RWPE2 (cell line): ENCODE data around the gene FBXO28.

Experiments
- ATAC-seq: fragments of 200-7000 bp; cut with Tn5 transposase; 3 replicates; pipeline ENCODE4 v1.9.1; 2021; ENCODE audit warnings: low read depth
- DNase-seq: peaks from one replicate; pipeline ENCODE4 v3.0.0-alpha.2; 2020; ENCODE audit warnings: low spot score
- H3K27ac ChIP-seq: fragments of 450-650 bp; 2 replicates; pipeline ENCODE4 v1.5.1; 2017; ENCODE audit warnings: mild to moderate bottlenecking; ENCODE audit not compliant: poor library complexity, severe bottlenecking
- H3K27me3 ChIP-seq: fragments of 250-450 bp; sonication (Bioruptor Pico); 2 replicates; pipeline ENCODE4 v1.5.1; 2021; ENCODE audit warnings: mild to moderate bottlenecking, moderate library complexity; ENCODE audit not compliant: insufficient read depth, poor library complexity, severe bottlenecking
- H3K36me3 ChIP-seq: fragments of 250-450 bp; sonication (Bioruptor Pico); 2 replicates; pipeline ENCODE4 v1.5.1; 2020; ENCODE audit warnings: low read depth, mild to moderate bottlenecking, moderate library complexity
- H3K4me1 ChIP-seq: fragments of 250-450 bp; sonication (Bioruptor Pico); 2 replicates; pipeline ENCODE4 v1.5.1; 2021; ENCODE audit warnings: mild to moderate bottlenecking, moderate library complexity; ENCODE audit not compliant: insufficient read depth, poor library complexity, severe bottlenecking
- H3K4me3 ChIP-seq: fragments of 250-450 bp; sonication (Bioruptor Pico); 2 replicates; pipeline ENCODE4 v1.5.1; 2021; ENCODE audit warnings: mild to moderate bottlenecking, moderate library complexity; ENCODE audit not compliant: severe bottlenecking
- H3K9me3 ChIP-seq: fragments of 250-450 bp; sonication (Bioruptor Pico); 2 replicates; pipeline ENCODE4 v1.5.1; 2021; ENCODE audit warnings: mild to moderate bottlenecking, moderate library complexity; ENCODE audit not compliant: severe bottlenecking
- TF ChIP-seq, protein P1 (sequence below): fragments of 450-650 bp; IDR thresholded peaks from one replicate; pipeline ENCODE4 v1.5.1; 2017; ENCODE audit warnings: mild to moderate bottlenecking, moderate library complexity; ENCODE audit not compliant: poor library complexity, severe bottlenecking

FBXO28 gene

DNA sequence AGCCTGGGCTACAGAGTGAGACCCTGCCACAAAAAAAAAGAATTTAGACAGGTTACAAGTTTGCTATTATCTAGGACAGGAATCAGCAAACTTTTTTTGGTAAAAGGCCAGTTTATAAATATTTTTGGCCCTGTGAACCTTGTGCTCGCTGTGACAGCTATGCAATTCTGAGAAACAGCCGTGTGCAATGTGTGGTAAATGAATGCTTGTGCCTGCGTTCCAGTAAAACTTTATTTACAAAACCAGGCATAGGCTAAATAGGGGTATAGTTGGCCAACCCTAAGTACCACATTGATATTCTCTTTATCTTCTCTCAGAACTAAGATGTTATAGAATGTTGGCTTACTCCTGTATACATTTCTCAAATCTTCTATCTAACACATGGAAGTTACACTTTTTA is 24.3 kb downstream of the FBXO28 start:
- Histone ChIP-seq H3K27me3 (no peaks in the 10 kb centered on the region), H3K9me3 (no peaks in the 10 kb centered on the region), H3K4me3 (no peak overlapping the region), H3K4me1 (peaks cover 10% of the 10 kb centered on the region), H3K36me3 (peaks cover 33% of the 10 kb centered on the region), H3K27ac (no peak overlapping the region)
- TF ChIP-seq, protein P1, sequence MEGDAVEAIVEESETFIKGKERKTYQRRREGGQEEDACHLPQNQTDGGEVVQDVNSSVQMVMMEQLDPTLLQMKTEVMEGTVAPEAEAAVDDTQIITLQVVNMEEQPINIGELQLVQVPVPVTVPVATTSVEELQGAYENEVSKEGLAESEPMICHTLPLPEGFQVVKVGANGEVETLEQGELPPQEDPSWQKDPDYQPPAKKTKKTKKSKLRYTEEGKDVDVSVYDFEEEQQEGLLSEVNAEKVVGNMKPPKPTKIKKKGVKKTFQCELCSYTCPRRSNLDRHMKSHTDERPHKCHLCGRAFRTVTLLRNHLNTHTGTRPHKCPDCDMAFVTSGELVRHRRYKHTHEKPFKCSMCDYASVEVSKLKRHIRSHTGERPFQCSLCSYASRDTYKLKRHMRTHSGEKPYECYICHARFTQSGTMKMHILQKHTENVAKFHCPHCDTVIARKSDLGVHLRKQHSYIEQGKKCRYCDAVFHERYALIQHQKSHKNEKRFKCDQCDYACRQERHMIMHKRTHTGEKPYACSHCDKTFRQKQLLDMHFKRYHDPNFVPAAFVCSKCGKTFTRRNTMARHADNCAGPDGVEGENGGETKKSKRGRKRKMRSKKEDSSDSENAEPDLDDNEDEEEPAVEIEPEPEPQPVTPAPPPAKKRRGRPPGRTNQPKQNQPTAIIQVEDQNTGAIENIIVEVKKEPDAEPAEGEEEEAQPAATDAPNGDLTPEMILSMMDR: no peak
- ATAC-seq (no peak), DNase-seq (no peak)

DNA sequence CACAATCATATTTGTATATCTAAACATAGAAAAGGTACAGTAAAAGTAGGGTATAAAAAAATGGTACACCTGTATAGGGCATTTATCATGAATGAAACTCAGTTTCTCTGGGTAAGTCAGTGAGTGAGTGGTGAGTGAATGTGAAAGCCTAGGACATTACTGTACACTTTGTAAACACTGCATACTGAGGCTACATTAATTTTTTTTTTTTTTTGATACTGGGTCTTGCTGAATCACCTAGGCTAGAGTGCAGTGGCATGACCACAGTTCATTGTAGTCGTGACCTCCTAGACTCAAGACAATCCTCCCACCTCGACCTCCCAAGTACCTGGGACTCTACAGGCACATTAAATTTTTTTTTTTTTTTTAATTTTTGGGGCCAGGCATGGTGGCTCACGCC is 27.8 kb downstream of the FBXO28 start:
- H3K4me3 ChIP-seq: no peak overlapping the region
- ATAC-seq: no peak
- no peak overlapping the region for H3K27ac ChIP-seq
- H3K36me3 ChIP-seq: peaks cover 13% of the 10 kb centered on the region
- H3K9me3 ChIP-seq: no peaks in the 10 kb centered on the region
- DNase-seq: no peak
- H3K27me3 ChIP-seq: no peaks in the 10 kb centered on the region
- TF ChIP-seq, protein P1: no peak
- H3K4me1 ChIP-seq: no peaks in the 10 kb centered on the region

DNA sequence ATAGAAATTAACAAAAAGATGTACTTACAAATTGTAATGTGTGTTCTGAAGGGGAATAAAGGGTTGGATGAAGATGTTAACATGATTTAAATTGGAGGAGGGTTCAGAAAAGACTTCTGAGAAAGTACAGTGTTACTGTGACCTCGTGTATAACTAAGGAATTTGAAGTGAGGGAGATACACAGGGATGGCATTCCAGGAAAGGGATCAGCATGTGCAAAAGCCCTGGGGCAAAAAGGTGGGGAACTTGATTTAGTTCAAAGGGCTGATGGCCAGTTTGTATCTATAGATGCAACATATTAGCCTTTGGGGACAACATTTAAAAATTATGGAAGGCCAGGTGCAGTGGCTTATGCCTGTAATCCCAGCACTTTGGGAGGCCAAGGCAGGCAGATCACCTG is 35.8 kb downstream of the FBXO28 start:
- H3K4me1 ChIP-seq: no peaks in the 10 kb centered on the region
- H3K4me3 ChIP-seq: no peak overlapping the region
- H3K27me3 ChIP-seq: no peaks in the 10 kb centered on the region
- TF ChIP-seq, protein P1: no peak
- DNase-seq (no peak), ATAC-seq (no peak)
- H3K27ac ChIP-seq: no peak overlapping the region
- H3K36me3 ChIP-seq: no peaks in the 10 kb centered on the region; the same call in 1 of the 2 replicates
- no peaks in the 10 kb centered on the region for H3K9me3 ChIP-seq

DNA sequence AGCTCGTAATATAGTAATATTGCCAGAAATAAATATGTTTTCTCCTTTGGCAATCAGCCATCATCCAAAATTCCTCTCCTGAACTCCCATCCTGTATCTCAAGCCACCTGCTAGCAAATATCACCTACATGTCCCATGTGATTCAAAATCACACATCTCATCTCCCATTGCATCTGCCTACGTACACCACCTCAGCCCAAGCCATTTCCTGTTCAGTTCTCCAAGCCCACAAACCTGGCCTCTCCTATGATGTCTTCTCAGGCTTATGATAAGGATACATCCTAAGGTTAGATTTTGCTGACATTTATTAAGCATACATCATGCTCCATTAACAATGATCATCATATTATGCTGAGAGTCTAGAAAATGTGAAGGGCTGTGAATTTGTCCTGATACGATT is 37.2 kb downstream of the FBXO28 start:
- H3K27me3 ChIP-seq: no peaks in the 10 kb centered on the region
- ATAC-seq: no peak
- TF ChIP-seq, protein P1: no peak
- H3K4me3 ChIP-seq: no peak overlapping the region
- H3K9me3 ChIP-seq: no peaks in the 10 kb centered on the region
- H3K36me3 ChIP-seq: no peaks in the 10 kb centered on the region; the same call in none of the 2 replicates
- DNase-seq: no peak
- H3K27ac ChIP-seq: no peak overlapping the region
- no peaks in the 10 kb centered on the region for H3K4me1 ChIP-seq

DNA sequence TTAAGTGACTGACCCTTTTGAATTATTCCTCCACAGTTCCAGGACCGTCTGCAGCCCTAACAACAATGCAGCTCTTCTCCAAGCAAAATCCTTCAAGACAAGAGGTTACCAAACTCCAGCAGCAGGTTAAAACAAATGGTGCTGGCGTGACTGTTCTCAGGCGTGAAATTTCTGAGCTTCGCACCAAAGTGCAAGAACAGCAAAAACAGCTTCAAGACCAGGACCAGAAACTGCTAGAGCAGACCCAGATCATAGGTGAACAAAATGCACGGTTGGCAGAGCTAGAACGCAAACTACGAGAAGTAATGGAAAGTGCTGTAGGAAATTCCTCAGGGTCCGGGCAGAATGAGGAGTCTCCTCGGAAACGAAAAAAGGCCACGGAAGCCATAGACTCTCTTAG is 43.4 kb downstream of the FBXO28 start:
- no peak for ATAC-seq

More for the DNA sequence above, 43.4 kb downstream of the FBXO28 start:
- Histone ChIP-seq H3K27me3 (no peaks in the 10 kb centered on the region), H3K36me3 (peaks cover 6% of the 10 kb centered on the region), H3K4me3 (no peak overlapping the region), H3K27ac (no peak overlapping the region), H3K4me1 (no peaks in the 10 kb centered on the region), H3K9me3 (no peaks in the 10 kb centered on the region)
- DNase-seq: no peak
- TF ChIP-seq, protein P1: no peak
